Frontal cortex (tissue), 4 donors: ENCODE measurements around the gene FOXE3. TPM values are rescaled to one million over a fixed set of nuclear protein-coding genes. Genes with fewer than 3 reads are reported as not detected.

Source experiments
- DNase-seq, 2 donors: peaks; one replicate each; pipeline ENCODE4 v3.0.0; 2012; ENCODE audit warnings: low spot score in 2 of 2
- FAIRE-seq: peaks from 2 replicates; lab custom pipeline; 2012; peaks lifted over from hg19 to GRCh38; lab: Jason Lieb, UNC
- total RNA-seq: library from RNA; depleted of rRNA; stranded (reverse); fragments of >200 nt; gene quantifications from one replicate; pipeline ENCODE4 v1.2.3, GENCODE V29; 2014
- donor health status: control.
- donor health status: control.
- donor health status: control.

The FOXE3 gene
- not detected for total RNA-seq

DNA sequence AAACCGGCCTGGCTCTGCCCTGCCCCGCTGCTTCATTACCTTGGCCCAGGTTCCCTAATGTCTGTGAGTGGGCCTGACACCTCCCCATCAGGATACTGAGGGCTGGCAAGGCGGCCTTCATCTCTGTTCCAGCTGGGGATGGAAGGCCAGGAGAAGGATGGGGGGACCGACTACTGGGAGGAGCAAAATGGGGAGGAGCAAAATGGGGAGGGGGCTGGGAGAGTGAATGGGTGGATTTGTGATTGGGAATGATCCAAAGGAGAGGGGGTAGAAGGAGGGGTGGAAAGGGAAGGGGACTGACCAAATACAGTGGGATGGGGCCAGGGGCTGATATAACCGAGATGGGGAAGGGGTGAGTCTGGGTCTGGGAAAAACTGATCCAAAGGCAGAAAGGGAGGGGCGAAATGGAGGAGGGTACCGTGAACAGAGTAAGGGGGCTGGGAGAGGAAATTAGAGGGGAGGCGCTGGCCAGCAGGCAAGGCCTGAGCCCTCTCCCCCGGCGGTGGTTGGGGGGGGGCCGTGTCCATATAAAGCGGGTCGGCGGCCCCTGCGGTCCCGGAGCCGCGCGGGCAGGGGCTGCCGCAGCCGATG lies at the start of gene FOXE3:
Gene FOXE3 (plus strand): TSS at position 558 of the 591 bp plus-strand sequence. CDS start 31 bp downstream, at position 589.
- no peak for FAIRE-seq

DNA sequence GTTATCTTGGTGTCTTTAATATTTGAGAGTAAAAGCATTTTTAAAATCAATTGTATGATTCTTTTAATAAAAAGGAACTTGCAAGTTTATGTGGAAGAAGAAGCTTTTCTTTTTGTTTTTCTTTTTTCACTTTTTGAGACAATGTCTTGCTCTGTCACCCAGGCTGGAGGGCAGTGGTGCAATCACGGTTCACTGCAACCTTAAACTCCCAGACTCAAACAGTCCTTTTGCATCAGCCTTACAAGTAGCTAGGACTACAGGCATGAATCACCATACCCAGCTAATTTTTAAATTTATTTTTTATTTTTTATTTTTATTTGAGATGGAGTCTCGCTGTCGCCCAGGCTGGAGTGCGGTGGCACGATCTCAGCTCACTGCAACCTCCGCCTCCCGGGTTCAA lies 48.4 kb upstream of the FOXE3 start:
- no peak for DNase-seq
- no peak for FAIRE-seq

More for the DNA sequence above, at the start of gene FOXE3:
- DNase-seq = no peak

DNA sequence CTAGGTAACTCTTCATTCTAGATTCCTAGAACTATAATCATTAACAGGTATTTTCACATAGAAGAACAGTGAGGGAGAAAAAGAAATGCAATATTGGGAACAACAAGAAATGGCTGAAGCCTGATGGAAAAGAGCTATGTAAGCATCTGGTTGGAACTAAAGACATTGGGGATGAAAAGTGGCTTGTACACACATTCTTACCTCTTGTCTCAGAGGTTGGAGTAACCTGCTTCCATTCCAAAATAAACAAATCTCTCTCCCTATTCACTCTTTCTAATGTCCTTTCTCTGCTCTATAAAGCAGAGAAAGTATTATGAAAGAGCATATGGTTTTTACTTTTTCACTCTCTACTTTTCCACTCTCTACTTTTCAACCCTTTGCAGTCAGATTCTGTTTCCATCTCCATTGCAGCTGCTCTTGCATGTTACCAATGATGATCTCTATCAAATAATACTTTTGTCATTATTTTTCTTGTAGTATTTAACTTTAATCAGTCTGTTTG lies 45.0 kb upstream of the FOXE3 start:
- no peak for DNase-seq
- FAIRE-seq = no peak

- FAIRE-seq (peak; percentile 23), DNase-seq (no peak)
Observed at GRCh38 chr1:47374501-47374900, 41.6 kb upstream of the FOXE3 start.

GRCh38 chr1:47378147-47378546 lies 37.9 kb upstream of the FOXE3 start:
- no peak for FAIRE-seq
- no peak for DNase-seq

DNA sequence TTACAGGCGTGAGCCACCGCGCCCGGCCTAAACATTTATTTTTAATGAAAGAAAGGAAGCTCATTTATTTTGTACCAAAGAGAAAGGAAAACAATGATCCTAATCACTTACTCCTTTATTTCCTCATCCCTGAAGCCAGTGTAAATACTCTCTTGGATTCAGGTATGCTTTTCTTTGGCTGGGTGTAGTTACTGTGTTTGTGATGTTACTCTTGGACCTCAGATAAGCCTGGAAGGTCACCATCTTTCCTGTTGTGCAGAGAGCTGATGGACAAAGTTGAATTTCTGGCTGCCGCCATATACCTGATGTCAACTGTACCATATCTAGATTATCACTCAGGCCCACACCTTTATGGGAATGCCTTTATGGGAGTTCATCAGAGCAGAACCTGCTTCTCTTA lies 35.4 kb upstream of the FOXE3 start:
- DNase-seq (no peak), FAIRE-seq (no peak)

DNA sequence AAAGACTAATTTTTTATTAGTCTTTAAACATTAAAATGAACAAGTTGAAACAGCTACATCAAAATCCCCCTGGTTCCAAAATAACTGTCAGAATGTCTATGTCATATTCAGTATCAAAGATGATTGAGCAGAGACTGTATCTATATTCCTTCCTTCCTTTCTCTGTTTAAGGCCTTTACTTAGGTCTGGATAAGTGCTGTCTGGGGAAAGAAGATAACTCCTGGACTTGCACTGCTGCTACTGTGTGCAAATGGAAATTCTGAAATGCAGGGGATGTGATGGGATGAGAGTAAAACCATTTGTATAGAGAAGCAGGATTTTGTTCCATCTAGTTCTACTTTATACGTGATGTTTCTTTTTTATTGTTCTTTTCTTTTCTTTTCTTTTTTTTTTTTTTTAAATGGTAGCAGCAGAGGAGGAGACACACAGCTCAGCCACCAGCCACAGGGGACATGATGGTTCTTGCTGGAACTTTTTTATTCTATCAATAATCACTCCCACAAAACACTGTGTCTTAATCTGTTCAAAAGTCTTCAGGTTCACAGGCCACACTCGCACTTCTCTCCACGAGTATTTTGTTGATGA lies 33.6 kb upstream of the FOXE3 start:
- FAIRE-seq = no peak

DNA sequence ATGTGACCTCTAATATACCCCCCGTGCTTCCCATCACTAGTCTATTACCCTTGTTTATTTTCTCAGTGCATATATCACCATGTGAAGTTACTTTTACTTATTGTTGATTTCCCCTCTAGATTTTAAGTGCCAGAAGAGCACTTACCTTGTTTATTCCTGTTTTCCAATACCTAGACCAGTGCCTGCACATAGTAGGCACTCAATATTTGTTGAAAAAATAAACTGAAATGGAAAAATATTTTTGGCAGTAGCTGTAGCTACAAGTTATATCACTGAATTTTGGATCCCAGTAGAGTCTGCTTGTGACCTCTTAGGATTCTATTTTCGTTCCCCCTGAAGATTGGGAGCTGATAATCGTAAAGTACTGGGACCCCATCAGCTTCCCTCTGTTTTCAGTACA lies 32.0 kb upstream of the FOXE3 start:
- DNase-seq (no peak), FAIRE-seq (no peak)

More for the DNA sequence above, 33.6 kb upstream of the FOXE3 start:
- no peak for DNase-seq

DNA sequence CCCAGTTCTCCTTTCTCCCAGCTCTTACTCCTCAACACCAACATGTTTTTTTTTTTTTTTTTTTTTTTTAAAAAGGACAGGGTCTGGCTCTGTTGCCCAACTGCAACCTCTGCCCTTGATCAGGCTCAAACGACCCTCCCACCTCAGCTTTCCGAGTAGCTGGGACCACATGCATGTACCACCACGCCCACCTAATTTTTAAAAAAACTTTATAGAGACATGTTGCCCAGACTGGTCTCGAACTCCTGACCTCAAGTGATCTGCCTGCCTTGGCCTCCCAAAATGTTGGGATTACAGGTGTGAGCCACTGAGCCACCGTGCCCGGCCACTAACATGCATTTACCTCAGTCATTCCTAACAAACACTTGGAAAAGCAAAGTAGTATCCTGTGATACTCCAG lies 31.1 kb upstream of the FOXE3 start:
- FAIRE-seq (no peak), DNase-seq (no peak)

GRCh38 chr1:47386268-47386667 lies 29.8 kb upstream of the FOXE3 start:
- DNase-seq (no peak), FAIRE-seq (no peak)

DNA sequence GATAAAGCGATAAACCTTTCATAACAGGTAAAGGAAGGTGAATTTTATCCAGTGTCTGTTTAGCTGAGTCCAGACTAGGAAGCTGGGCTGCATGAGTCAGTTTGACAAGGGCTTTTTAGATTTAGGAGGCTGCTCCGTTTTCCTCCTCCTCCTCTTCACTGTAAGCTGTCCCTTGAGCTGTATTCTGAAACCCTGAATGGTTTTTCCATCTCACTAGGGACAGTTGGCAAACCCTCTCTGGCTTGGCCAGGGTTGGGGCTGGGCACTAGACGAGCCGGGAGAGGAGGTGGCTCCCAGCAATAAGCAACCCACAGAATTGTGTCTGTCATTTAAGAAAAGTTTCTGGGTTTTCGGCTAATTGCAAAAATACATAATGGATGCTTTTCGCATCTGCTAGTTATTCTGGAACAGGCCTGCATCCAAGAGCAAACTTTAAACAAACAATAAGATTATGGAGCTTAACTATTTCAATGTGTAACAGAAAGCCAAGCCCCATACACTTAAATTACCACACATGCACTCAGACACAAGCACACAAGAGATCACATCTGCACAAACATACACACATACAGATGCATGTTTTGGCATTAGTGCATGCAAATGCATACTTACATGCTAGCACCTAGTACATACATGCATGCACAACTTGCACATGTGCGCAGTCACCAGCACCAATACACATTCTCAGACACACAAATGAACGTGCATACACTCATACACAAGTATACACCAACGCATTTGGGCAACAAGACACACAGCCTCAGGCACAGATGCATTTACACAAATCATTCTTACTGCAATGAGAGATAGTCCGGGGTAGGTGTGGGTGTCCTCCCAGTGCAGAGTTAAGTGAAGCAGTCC lies 27.8 kb upstream of the FOXE3 start:
- FAIRE-seq = no peak
- no peak for DNase-seq

- FAIRE-seq (no peak), DNase-seq (peak in 1 of 2 donors; percentile 43)
Observed at GRCh38 chr1:47388891-47389238, 27.2 kb upstream of the FOXE3 start.

- no peak for FAIRE-seq
- no peak for DNase-seq
Observed at GRCh38 chr1:47389731-47390130, 26.4 kb upstream of the FOXE3 start.

DNA sequence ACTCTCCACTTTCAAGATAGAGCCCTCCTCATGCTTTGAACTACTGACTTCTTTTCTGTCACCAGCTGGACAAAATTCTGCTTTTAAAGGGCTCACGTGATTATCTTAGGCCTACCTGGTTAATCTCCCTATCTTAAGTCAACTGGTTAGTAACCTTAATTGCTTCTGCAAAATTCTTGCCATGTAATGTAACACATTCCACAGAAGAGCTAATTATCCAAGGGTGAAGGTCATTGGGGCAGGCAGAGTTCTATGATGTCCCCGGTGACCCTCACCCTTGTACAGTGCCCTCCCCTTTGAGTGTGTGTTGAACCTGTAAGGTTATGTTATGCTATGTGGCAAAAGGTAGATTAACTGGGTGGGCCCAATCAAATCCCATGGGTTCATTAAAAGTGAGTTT lies 25.2 kb upstream of the FOXE3 start:
- DNase-seq (no peak), FAIRE-seq (no peak)

DNA sequence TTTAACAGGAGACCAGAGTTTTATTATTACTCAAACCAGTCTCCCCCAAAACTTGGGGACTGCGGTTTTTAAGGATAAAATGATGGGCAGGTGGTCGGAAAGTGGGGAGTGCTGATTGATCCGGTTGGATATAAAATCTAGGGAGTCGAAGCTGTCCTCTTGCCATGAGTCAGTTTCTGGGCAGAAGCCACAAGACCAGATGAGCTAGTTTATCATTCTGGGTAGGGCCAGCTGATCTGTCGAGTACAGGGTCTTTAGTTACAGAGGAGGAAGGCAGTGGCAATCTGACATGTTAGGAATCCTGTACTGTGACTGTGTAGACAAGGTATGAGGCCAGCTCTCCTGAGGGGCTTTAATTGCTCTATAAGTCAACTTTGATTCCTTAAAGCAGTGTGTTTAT lies 22.9 kb upstream of the FOXE3 start:
- DNase-seq (no peak), FAIRE-seq (no peak)

- FAIRE-seq = no peak
- no peak for DNase-seq
Observed at GRCh38 chr1:47395433-47395832, 20.7 kb upstream of the FOXE3 start.

DNA sequence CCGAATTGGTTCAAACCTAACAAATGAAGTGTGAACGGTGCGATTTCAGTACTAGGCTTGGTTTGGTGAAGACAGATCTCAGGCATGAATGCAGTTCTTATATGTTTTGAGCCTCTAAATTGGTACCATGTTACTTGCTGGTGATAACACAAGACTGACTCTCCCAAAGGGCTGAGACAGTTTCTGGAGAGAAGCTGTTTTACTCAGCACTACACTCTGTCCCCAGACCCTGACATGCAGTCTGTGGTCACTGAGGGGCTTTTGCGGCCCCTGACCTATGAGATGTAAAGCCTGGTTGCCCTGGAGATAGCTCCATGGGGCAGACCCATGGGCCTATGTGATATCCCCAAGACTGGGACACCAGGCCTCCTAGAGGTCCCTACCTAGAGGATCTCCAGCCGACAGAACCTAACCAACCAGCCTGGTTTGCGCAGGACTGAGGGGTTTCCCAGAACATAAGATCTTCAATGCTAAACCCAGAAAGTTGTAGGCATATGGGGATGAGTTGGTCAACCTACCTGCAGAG lies 19.4 kb upstream of the FOXE3 start:
- DNase-seq (no peak), FAIRE-seq (no peak)

- FAIRE-seq (no peak), DNase-seq (no peak)
Observed at GRCh38 chr1:47399138-47399845, 16.8 kb upstream of the FOXE3 start.

- no peak for FAIRE-seq
- DNase-seq = no peak
Observed at GRCh38 chr1:47399846-47400155, 16.3 kb upstream of the FOXE3 start.

DNA sequence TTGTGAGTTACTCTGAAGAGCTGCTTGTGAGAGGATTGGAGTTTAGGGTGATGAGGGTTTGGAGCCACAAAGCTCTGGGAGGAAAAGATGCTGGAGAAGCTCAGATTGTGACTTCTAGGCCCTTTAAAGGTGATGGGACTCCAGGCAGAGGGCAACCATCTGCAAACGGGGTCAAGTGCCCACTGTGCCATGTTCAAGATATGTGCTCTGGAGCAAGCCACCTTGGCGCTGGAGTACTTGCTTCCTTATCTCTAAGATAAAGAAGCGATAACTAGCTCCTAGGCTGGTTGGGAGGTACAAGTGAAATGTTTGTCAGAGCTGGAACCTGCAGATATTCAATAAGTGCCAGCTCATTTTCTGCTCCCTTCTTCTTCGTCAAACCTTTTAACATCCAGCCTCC lies 14.3 kb upstream of the FOXE3 start:
- DNase-seq (no peak), FAIRE-seq (no peak)
